Measurements from ENCODE around the gene NWD2. TPM values are rescaled to one million over a fixed set of nuclear protein-coding genes. Genes with fewer than 3 reads are reported as not detected.

NWD2 gene
- polyA plus RNA-seq, 1 experiment = not detected

- H3K4me3 ChIP-seq (ENCODE audit: low read depth, low read length) = no peak overlapping the region
- H3K36me3 ChIP-seq (ENCODE audit: control insufficient read depth, insufficient read depth, low read length) = no peaks in the 10 kb centered on the region
- DNase-seq (ENCODE audit: low read depth) = no peak
- ChIA-PET POLR2A (no interaction called here), CTCF (interaction anchor here (1.0 kb wide), 1 partner anchor 73 kb away, joined by 4 read pairs; no protein-coding TSS in a partner anchor)
- no peaks in the 10 kb centered on the region for H3K27me3 ChIP-seq (ENCODE audit: control insufficient read depth, insufficient read depth, low read length)
- no peak for TF ChIP-seq CTCF (IDR thresholded peaks at IDR 0.05; ENCODE audit: insufficient read depth, low read depth, low read length)
These were observed 231.7 kb downstream of the NWD2 start for GRCh38 chr4:37476256-37476655.

- ChIA-PET CTCF (no interaction called here), POLR2A (no interaction called here)
- TF ChIP-seq CTCF (IDR thresholded peaks at IDR 0.05; ENCODE audit: insufficient read depth, low read depth, low read length) = no peak
- DNase-seq (ENCODE audit: low read depth) = no peak
- Histone ChIP-seq H3K36me3 (ENCODE audit: control insufficient read depth, insufficient read depth, low read length) (no peaks in the 10 kb centered on the region), H3K27me3 (ENCODE audit: control insufficient read depth, insufficient read depth, low read length) (no peaks in the 10 kb centered on the region), H3K4me3 (ENCODE audit: low read depth, low read length) (no peak overlapping the region)
These were observed 232.1 kb downstream of the NWD2 start for GRCh38 chr4:37476691-37477090.

GRCh38 chr4:37477126-37477525 lies 232.6 kb downstream of the NWD2 start:
- no peaks in the 10 kb centered on the region for H3K27me3 ChIP-seq (ENCODE audit: control insufficient read depth, insufficient read depth, low read length)
- no peak overlapping the region for H3K4me3 ChIP-seq (ENCODE audit: low read depth, low read length)
- ChIA-PET POLR2A (no interaction called here), CTCF (no interaction called here)
- no peak for DNase-seq (ENCODE audit: low read depth)
- H3K36me3 ChIP-seq (ENCODE audit: control insufficient read depth, insufficient read depth, low read length) = no peaks in the 10 kb centered on the region
- TF ChIP-seq CTCF (IDR thresholded peaks at IDR 0.05; ENCODE audit: insufficient read depth, low read depth, low read length) = no peak

GRCh38 chr4:37478151-37478550 lies 233.6 kb downstream of the NWD2 start:
- Histone ChIP-seq H3K4me3 (ENCODE audit: low read depth, low read length) (no peak overlapping the region), H3K36me3 (ENCODE audit: control insufficient read depth, insufficient read depth, low read length) (no peaks in the 10 kb centered on the region), H3K27me3 (ENCODE audit: control insufficient read depth, insufficient read depth, low read length) (no peaks in the 10 kb centered on the region)
- ChIA-PET CTCF (no interaction called here), POLR2A (no interaction called here)
- no peak for DNase-seq (ENCODE audit: low read depth)
- no peak for TF ChIP-seq CTCF (IDR thresholded peaks at IDR 0.05; ENCODE audit: insufficient read depth, low read depth, low read length)

GRCh38 chr4:37480509-37480908 lies 236.0 kb downstream of the NWD2 start:
- no peak for DNase-seq (ENCODE audit: low read depth)
- Histone ChIP-seq H3K4me3 (ENCODE audit: low read depth, low read length) (no peak overlapping the region), H3K36me3 (ENCODE audit: control insufficient read depth, insufficient read depth, low read length) (no peaks in the 10 kb centered on the region), H3K27me3 (ENCODE audit: control insufficient read depth, insufficient read depth, low read length) (no peaks in the 10 kb centered on the region)
- ChIA-PET POLR2A (no interaction called here), CTCF (interaction anchor here (0.7 kb wide), 2 partner anchors 24 to 1124 kb away, joined by 3 read pairs; no protein-coding TSS in a partner anchor)
- TF ChIP-seq CTCF (IDR thresholded peaks at IDR 0.05; ENCODE audit: insufficient read depth, low read depth, low read length) = no peak
